HT1080 (cell line): Measurements from ENCODE around the gene CDC73. TPM values are rescaled to one million over a fixed set of nuclear protein-coding genes. Genes with fewer than 3 reads are reported as not detected.
"Not testable (repeated sequence)": the region's sequence is repeated elsewhere in the genome, so short reads cannot be mapped to it uniquely, and the experiment has no call there.

Experiments
- DNase-seq: peaks from one replicate; pipeline ENCODE4 v3.0.0-alpha.2; 2015; ENCODE audit warnings: low read depth
- total RNA-seq: library from RNA; depleted of rRNA; stranded (reverse); fragments of >200 nt; shearing (Covaris generic); gene quantifications from 2 replicates; pipeline ENCODE4 v1.2.3, GENCODE V29; 2014

Gene CDC73
- total RNA-seq, 1 experiment from 2014 or later, result 23.6 TPM

DNA sequence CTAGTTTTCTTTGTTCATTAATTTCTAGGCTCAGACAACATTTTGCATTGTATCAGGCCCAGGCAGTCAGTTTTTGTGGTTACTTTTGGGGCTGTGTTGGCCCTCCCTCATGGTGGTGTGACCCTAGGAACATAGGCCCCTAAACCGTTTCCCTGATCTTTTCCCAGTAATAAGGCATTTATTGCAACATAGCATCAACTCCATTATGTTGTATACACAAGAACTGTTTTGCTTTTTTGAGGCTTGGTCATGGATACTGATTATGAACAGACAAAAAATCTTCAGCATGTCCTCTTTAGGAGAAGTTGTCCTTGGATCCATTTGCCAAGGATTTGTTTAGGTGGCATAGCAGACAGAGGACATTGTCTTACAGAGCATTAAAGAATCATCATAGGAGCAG is 54.3 kb downstream of the CDC73 start:
- DNase-seq, result no peak

DNA sequence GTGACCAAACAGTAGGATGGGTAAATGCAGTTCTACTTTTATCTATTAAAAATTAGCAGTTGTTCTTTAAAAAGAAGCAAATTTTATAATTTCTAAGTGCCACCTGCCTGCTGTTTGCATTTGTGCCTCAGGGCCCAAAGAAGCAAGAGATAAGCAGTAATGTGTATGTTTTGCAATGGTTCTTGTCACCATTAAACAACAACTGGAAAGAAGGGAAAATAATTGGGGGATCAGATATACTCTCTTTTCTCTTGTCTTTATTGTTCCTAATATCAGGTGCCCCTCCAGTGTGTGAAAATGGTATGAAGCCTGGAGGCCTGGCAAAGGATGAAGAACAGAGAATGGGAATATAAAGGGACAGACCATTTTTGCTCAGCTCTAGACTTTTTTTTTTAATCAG is 55.0 kb downstream of the CDC73 start:
- no peak for DNase-seq

DNA sequence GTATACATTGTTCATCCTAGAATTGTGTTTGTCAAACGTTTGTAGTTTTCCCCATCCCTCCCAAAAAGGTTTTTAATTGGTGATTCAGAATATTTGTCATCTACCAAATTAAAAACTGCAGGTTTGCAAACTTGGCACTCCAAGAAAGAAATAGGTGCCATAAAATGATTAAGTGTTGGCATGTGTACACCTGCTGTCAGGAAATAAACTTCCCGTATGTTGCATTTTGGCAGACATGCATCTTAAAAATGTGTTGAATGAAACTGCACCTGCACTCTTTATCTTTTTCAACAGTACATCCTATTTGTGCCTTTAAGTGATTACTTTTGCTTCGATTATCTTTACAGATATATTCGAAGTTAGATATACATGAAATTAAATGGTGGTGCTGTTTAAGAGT is 57.3 kb downstream of the CDC73 start:
- DNase-seq, result no peak

DNA sequence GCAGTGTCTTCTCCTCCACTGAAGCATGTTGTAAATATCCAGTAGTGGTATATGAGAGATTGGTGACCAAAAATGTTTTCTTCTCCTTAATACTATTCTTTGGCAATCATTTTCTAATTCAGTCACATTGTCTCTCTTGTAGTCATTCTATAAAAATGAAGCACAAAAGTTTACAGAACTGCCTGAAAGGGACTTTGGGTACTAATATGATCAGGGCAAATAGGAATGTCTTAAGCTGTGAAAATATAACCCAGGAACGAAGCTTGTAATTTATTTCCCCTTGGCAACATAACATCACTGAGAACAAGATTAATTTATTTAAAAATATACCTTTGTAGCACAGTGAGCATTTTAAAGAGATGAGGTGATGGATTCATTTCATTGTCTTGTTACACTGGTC is 59.7 kb downstream of the CDC73 start:
- no peak for DNase-seq

DNA sequence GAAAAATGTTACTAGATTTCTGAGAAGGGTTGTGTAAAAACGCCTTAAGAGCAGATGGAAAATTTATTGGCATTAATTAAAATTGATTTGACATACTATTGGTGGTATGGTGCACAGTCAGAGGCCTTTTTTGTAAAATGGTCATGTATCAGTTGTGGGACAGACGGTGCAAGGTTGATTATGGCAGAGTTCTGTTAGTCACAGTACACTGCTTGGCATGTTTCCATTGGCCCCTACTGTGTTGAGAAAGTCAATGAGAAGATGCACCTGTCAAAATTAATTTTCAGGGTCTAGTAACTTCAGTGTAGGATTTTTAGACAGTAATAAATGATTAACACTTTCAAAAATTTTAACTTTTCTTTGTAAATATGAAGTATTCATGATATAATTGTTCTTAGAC is 60.2 kb downstream of the CDC73 start:
- no peak for DNase-seq

DNA sequence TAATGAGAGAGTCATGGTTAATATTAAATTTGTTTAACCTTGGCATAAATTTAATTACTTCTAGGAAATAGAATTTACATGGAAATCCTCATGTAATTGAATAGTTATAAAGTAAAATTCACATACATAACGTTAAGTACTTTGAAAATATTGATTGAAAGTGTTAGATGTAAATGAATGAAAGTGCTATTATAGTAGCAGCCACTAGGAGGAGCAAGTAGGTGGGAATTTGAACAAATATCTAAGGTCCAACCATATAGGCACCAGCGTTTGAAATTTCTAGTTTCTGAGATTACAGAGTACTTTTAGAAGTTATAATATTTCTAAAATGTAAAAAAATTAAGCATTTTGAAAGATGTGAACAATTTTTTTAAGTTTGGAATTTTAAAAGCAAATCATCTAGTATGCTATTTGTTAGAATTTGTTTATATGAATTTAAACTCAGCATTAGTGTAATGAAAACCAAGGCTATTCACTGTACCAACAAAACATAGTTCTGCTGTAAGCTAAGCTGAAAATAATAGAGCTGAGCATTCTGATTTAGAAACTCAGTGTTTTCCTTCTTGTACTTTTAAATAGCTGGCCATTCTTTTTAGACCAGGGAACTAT is 61.3 kb downstream of the CDC73 start:
- peak; percentile 18 for DNase-seq

DNA sequence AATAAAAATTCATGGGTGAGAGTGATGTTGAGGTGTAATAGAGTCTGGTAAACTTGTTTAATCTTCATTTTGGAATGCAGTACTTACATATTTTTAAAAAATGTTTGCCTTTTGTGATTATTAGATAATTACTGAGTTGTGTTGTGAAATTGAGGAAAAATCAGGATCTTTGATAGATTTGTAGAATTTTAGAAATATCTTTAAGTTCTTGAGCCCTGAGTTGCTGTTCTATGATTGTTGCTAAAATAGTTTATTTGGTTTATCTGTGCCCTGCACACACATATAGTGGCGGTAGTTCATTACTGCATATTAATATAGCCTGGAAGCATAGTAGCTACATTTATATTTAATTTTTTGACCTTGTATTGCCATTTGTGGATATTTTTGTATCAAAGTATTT is 62.9 kb downstream of the CDC73 start:
- DNase-seq, result no peak

DNA sequence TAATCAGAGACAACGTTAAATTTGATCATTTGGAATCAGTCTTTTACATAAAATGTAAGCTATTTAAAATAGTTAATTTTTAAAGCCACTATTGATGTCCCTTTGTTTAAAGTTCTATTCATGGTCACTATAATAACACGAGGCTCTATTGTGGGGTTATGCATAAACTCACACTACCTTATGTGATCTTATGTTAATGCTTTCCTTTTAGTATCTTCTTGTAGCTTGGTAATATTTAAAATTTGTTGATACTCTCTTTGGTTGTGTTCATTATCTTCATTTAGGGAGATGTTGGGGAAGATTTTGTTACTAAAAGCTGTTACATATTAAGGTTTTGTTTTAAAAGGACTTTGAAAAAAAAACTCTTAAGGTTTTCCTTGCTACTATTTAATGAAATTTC is 63.4 kb downstream of the CDC73 start:
- DNase-seq, result no peak

DNA sequence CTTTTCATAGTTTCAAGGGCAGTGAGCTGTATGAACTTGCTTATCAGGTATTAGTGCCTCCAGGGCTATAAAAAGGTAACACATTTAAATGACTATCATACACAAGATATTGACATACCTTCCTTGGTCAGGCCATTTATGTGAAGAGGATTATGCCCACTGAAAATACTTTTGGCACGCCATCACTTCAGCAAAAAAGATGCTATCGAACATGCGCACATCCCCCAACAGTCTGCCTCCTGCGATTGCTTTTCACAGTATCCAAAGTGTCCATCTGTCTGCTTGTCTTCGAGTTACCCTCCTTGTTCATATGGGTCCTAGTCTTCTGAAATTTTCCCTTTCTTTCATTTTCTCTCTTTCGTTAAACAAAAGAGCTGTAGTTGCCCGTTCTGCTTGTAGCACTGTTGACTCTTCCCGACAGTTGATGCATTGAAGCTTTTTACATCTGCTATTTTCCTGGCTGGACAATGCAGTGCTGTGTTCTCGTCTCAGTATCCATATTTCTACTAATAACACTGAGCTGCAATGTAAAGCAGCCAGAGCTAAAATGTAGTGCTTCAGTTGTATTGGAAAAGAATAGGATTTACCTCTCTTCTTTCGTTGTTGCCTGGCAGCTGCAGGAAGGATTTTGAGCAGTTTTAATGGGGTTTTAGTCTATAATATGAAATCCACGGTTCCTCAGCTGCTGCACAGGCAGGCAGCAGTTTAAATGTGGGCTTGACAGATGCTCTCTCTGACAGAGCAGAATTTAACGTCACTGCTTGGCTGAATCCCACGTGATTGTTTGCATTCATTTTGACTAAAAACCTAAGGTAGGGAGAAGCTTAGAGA is 64.3 kb downstream of the CDC73 start, which contains the start of gene B3GALT2:
Gene B3GALT2 (minus strand): TSS at position 713 of the 831 bp plus-strand sequence. CDS start 5,051 bp downstream, outside the sequence.
- DNase-seq, result no peak

DNA sequence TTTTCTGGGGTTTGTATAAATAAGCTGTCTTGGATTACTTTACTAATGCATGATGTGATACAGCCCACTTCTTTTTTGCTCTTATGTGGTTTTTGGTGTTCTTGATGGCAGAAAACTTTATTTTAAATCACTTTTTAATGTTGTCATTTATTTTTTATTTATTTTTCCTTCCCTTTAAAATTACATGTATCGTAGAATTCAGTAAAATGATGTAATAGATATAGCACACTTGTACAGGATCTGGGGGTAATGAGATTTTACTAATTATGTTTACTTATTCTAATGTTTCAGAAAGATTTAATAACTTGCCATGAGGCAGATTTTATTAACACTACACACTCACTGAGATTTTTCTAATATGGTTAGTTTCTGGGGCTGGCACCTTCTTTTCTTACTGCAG is 65.3 kb downstream of the CDC73 start:
- DNase-seq, result no peak

DNA sequence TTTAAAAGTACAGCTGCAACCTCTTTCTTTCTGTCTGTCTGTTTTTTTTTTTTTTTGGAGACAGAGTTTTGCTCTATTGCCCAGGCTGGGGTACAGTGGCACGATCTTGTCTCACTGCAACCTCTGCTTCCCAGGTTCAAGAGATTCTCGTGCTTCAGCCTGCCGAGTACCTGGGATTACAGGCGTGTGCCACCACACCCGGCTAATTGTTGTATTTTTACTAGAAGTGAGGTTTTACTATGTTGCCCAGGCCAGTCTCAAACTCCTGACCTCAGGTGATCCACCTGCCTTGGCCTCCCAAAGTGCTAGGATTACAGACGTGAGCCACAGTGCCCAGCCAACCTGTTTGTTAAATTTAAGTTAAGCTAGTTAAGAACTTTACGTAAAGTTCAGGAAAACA is 67.1 kb downstream of the CDC73 start:
- not testable (repeated sequence) for DNase-seq

DNA sequence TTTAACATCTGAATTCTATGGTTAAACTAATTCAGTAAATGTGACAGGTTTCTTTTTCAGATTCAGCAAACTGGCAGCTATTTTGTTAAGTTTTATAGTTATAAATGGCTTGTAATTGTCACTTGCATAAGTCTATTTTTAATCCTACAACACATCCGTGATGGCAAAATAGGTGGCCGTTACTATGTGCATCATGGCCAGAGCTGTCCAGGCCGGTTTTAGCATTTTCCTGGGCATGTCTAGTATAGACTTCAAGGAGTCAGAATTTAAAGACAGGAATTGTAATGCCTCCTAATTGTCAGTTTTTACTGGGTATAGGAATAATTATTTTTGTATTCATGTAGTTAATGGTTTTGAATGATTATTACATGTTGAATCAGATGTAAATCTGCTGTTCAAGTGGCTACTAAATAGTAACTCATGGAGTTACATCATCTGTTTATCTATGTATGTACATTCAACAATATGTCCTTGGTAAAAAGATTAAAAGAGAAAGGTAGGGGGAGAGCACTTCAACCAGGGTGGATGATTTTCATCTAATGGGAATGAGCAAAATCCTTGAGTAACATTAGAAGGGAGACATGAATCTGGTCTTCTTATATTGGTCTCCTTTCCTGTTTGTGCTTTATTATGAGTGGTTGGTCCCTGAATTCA is 67.7 kb downstream of the CDC73 start:
- no peak for DNase-seq

DNA sequence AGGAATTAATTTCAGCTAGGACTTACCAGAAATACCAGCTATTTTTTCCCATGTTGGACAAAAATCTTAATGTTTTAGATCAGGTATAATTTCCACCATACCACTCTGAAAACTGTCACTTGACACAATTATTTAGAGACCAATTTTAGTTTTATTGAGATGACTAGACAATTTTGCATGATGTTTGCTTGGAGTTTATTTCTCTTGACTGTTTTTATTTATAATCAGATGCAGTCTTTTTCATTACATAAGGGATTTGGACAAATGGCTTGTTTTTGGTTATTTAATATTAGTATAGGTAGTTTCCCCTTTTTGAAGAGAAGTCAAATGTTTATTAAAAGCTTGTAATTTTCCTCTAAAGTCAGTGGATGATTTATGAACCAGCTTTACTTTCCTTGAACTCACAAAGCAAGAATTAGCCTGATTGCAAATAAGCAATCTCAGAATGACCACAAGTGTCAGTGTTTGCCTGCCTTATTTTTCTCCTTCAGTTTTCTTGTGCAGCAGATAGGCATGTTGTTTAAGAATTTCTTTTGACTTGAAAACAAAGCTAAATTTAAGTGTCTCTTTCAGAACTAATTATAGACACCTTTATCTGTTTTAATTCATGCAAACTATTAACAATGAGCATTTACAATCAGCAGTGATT is 68.4 kb downstream of the CDC73 start:
- DNase-seq, result no peak

DNA sequence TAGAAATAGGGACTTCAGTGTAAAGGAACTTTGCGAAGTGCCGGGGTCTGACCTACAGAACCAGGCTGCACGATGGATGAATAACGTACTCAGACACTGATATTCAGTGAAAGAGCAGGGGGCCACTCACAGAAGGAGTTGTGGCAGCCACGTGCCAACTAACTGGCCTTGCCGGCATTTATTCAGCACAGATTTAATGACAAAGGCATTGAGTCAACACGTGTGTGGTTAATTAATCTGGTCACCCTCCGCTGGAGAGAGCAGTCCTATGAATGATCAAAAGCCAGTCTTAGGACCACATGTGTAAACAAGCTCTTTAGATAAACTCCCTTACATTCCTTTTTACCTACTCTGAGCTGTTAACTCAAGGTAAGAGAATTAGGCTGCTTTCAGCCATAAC is 70.8 kb downstream of the CDC73 start:
- no peak for DNase-seq

DNA sequence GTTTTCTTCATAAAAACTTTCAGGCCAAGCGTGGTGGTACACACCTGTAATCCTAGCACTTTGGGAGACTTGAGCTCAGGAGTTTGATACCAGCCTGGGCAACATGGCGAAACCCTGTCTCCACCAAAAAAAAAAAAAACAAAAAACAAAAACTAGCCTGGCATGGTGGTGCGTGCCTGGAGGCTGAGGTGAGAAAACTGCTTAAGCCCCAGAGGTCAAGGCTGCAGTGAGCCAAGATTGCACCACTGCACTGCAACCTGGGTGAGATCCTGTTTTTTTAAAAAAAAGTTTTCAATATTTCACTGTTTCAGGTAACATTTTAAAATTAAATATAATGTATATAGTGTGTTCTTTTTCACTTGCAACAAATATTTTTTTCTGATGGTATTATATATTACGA is 78.1 kb downstream of the CDC73 start:
- DNase-seq, result no peak

DNA sequence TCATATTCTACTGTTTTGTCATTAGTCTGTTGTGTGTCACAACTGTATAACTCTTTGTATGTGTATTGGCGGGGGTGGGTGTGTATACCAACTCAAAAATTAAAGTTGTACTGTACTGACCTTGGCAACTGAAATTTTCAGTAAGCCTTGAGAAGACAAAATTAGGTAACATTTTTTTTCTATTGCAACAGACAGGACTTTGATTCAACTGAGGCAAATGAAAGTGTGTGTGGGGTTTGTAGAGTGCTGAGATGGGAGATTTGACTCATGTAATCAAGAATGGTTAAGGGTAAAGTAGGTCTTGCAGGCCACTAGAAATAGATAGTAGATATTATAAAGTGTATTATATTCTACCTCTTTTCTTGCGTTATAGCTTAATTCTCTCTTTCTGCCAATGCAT is 79.2 kb downstream of the CDC73 start:
- no peak for DNase-seq

DNA sequence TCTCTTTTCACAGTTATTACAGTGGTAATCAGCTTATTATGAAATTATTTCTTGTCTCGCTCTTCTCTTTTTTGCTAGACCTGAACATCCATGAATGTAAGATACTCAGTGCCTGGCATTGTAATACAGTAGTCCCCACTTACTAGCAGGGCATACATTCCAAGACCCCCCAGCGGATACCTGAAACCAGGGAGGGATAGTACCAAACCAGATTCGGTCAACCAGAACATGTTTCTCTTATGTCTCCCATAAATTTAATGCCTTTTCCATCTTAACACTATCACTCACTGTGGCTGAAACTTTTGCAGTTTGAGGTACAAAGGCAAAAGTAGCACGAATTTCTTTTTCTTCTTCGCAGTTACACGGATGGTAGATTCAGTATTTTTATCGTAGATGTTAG is 89.2 kb downstream of the CDC73 start:
- DNase-seq, result no peak

DNA sequence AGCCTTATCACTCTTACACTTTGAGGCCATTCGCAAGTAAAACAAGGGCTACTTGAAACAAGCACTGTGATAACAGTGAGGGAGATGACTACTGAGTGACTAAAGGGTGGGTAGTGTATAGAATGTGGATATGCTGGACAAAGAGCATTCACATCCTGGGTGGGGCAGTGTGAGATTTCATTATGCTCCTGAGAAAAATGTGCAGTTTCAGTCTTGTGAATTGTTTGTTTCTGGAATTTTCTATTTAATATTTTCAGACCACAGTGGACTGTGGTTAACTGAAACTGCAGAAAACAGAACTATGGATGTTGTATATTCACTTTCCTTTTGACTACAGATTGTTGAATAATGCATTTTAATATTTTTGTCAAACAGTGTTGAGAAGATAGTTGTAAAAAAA is 89.7 kb downstream of the CDC73 start:
- DNase-seq, result peak; percentile 85

DNA sequence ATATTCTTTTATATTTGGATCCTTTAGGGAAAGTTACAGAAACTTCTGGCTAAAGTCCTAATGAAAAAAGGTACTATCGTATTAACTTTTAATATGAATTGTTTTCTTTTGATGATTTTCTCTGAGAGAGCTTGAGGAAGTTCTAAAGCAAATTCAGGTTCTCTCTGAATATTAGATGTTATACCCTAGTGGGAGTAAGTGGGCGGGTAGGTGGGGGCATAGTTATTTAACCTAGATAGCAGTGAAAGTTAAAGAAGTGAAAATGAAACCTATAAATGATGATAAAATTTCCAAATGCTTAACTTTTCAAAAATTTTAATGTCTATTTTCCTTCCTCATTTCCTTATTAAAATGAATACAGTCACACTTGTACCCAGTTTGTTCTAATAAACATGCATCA is 90.8 kb downstream of the CDC73 start:
- DNase-seq, result no peak

DNA sequence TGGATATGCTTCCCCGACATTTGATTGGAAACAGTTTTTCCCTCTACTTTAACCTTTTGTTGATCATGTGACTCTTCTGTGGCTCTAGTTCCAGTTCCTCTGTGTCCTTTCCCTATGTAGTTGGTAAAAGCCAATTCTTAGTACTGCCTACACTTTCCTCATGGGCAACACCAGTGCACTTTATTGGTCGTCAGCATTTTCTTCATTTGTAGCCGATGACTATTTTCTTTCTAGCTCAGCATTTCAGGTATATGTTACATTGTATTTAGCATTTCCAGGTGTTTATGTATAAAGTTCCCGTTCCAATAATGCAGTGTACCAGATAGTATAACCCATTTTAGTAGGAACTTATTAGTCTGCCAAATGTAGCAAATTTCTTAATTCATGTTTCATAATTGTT is 92.2 kb downstream of the CDC73 start:
- no peak for DNase-seq

DNA sequence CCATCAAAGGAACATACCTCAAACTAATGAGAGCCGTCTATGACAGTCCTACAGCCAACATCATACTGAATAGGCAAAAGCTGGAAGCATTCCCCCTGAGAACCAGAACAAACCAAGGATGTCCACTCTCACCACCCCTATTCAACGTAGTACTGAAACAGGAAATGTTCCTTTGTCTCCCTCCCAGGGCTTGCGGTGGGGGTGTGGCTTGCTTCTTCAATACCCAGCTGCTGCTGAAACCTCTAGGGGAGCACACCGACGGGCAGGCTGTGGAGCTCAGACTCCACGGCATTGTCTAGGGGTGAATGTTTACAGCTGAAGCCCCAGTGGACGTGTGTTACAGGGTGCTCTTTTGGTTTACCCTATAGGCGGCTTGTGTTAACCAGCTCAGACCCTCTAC is 95.1 kb downstream of the CDC73 start:
- DNase-seq, result no peak

DNA sequence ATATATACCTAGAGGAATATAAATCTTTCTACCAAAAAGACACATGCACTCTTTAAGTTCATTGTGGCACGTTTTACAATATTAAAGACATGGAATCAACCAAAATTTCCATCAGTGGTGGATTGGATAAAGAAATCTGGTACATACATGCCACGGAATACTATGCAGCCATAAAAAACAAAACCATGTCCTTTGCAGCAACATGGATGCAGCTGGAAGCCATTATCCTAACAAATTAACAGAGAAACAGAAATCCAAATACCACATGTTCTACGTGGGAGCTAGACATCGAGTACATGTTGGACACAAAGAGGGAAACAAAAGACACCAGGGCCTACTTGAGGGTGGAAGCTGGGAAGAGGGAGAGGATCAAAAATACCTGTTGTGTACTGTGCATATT is 97.6 kb downstream of the CDC73 start:
- no peak for DNase-seq
